ENCODE measurements around the gene RNF126.
"Not testable (repeated sequence)": the region's sequence is repeated elsewhere in the genome, so short reads cannot be mapped to it uniquely, and the experiment has no call there.

Gene RNF126

DNA sequence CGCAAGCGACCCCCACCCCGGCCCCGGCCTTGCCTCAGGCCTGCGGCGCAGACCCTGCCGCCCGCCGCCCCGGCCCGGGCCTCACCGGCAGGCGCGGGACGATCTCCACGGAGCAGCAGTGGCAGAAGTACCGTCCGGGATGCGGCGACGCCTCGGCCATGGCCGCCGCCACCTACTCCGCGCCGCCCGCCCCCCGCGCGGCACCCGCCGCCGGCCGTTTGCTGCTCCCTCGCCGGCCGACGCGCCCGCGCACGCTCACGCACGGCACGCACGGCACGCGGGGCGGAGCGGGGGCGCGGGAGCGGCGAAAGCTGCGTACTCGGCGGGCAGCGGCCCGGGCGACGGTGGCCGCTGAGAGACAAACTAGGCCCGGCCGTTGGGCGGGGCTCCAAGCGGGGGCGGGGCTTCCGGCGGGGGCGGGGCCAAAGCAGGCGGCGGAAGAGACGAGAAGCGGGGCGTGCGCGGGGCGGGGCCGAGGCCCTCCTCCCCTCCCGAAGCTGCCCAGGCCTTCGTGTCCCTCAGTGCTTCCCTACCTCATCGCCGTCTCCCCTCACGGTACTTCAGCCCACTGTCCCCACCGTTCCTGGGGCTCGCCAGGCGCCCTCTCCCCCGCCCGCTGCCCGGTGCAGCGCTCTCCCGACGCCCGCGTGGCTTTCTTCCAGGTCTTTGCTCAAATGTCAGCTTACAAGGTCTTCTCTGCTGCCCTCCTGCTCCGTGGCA, at the start of gene RNF126:
RNF126 (minus strand) TSS at position 253 of the 720 bp plus-strand sequence; CDS start at position 160, 93 bp downstream.
- peak; percentile 60 for TF ChIP-seq POLR2A (IDR thresholded peaks at IDR 0.05; ENCODE audit: low read length)
- TF ChIP-seq GATA1 (IDR thresholded peaks at IDR 0.05; ENCODE audit: low read depth, low read length): no peak
- peak; percentile 95 to 97 for DNase-seq

GRCh38 chr19:711254-711653, 48.2 kb upstream of the RNF126 start:
- no peak for TF ChIP-seq POLR2A (IDR thresholded peaks at IDR 0.05; ENCODE audit: low read length)
- no peak for TF ChIP-seq GATA1 (IDR thresholded peaks at IDR 0.05; ENCODE audit: low read depth, low read length)
- no peak for DNase-seq

DNA sequence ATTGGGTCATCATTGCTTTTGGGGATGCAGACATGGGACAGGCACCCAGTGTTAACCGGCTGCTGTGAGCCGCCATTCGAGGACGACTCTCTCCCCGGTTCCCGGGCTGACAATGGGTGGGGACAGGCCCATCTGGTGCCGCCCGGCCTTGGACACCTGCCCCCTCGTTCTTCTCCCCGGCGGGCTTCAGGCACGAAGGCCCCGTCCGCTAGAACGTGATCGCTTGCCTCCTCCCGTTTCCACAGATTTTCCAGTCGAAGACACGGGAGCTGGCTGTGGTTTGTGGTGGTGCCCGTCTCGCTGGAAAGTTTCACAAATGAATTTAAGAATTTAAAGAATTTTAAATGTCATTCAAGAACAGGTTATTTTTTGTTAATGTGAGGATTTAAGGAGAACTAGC, 47.8 kb upstream of the RNF126 start:
- no peak for TF ChIP-seq GATA1 (IDR thresholded peaks at IDR 0.05; ENCODE audit: low read depth, low read length)
- no peak for TF ChIP-seq POLR2A (IDR thresholded peaks at IDR 0.05; ENCODE audit: low read length)
- no peak for DNase-seq

- DNase-seq: no peak
- no peak for TF ChIP-seq GATA1 (IDR thresholded peaks at IDR 0.05; ENCODE audit: low read depth, low read length)
- no peak for TF ChIP-seq POLR2A (IDR thresholded peaks at IDR 0.05; ENCODE audit: low read length)
Measured at GRCh38 chr19:709965-710571, 47.1 kb upstream of the RNF126 start.

DNA sequence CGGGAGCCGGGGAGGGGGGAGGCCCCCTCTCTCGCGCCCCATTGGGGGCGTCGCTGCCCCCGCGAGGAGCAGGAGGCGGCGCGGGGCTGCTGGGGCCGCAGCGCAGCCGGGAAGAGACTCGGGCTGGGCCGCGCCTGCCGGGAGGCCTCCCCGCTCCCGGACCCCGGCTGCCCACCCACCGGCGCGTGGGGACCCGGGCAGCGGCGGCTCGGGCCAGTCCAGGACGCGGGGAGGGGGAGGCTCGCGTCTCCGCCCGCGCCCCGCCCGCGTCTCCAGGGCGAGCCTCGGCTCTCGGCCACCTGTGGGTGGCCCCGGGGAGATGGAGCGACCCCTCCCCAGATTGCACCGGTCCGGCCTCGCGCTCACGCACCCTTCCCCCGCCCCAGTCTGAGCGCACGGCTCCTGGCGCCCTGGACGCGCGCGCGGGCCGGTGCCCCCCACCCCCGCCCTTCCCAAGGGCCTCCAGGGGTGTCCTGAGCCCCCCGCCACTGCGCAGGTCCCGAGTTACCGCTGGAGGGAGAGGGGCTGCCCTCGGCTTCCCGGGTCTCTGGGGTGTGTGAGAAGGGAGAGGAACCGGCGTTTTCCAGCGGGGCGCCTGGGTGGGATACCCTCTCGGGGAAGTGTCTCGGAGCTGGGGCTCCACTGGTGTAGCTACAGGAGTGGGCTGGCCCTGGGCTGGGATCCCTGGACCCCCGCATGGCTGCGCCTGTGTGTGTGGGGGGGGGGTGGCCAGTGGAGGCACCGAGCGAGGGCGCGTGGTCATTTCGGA, 46.4 kb upstream of the RNF126 start:
- DNase-seq: no peak
- no peak for TF ChIP-seq POLR2A (IDR thresholded peaks at IDR 0.05; ENCODE audit: low read length)
- no peak for TF ChIP-seq GATA1 (IDR thresholded peaks at IDR 0.05; ENCODE audit: low read depth, low read length)

DNA sequence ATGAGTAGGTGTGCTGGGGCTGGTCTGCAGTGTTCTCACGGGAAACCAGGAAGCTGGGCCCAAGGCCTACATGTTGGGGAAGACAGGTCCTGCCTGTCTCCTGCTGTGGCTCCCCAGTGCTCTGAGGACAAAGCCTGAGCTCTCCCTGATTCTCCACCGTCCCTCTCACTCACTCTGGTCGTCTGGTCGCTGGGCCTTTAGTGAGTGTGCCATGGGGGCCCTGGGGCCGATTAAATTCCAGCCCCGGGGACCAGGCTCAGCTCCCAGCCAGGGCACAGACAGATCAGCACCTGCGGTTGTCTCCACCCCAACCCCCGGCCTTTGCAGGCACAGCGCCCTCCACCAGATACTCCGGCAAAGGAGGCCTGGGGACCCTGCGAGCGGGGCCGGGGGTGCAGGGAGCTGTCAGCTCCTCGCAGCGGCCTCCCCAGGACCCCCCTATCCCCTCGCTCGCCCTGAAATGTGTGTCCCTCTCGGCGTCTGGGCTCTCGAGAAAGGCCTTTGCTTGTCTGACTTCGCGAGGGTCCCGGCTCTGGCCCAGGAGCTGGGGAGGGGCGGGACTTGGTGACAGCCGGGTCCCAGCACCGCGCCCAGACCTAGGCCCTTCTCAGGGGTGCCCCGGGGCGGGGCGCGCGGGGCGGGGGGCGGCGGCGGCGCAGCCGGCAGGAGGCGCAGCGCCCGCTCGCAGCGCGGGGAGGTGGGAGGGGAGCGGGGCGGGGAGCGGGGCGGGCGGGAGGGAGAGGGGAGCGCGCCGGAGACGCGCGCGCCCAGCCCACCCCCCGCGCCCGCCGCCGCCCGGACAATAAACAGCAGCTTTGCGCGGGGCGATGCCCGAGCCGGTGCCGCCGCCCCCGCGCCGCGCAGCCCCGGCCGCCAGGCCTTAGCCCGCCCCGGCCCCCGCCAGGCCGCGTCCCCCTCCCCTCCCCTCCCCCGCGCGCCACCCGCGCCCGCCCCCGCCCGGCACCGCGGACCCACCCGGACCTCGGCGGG, 45.4 kb upstream of the RNF126 start, which contains the start of gene PALM:
PALM (plus strand) TSS at position 782 of the 990 bp plus-strand sequence. CDS start 212 bp downstream, outside the sequence.
- no peak for DNase-seq
- no peak for TF ChIP-seq GATA1 (IDR thresholded peaks at IDR 0.05; ENCODE audit: low read depth, low read length)
- TF ChIP-seq POLR2A (IDR thresholded peaks at IDR 0.05; ENCODE audit: low read length): no peak

DNA sequence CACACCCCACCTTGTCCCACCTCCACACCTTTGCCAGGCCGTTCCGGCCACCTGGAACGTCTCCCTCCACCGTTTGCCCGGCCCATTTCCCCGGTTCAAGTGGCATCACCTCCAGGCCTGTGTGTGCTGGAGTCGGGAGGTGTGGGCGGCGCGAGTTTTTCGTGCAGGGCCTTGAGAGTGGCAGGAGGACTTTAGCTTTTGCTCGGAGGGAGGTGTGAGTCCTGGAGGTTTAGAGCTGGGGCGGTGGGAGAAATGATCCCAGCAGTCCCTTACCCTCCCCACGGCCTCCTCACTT, 41.4 kb upstream of the RNF126 start:
- no peak for TF ChIP-seq GATA1 (IDR thresholded peaks at IDR 0.05; ENCODE audit: low read depth, low read length)
- no peak for TF ChIP-seq POLR2A (IDR thresholded peaks at IDR 0.05; ENCODE audit: low read length)
- no peak for DNase-seq

GRCh38 chr19:703651-704446, 40.8 kb upstream of the RNF126 start:
- DNase-seq: peak; percentile 84 to 87
- TF ChIP-seq GATA1 (IDR thresholded peaks at IDR 0.05; ENCODE audit: low read depth, low read length) (no peak), POLR2A (IDR thresholded peaks at IDR 0.05; ENCODE audit: low read length) (no peak)

DNA sequence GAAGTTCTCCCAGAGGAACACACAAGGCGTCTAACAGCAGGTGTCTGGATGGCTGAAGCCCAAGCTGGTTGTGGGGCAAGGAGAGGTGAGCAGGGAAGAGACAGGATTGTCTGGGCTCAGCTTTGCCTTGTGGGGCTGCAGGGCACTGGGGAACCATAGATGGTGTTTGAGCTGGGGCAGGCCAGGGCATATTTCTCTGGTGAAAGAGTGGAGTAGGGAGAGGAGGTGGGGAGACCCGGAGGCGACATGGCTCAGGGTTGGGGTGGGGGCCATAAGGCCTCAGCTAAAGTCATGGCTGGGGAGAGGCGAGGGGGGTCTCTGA, 40.3 kb upstream of the RNF126 start:
- no peak for DNase-seq
- TF ChIP-seq POLR2A (IDR thresholded peaks at IDR 0.05; ENCODE audit: low read length) (no peak), GATA1 (IDR thresholded peaks at IDR 0.05; ENCODE audit: low read depth, low read length) (no peak)

- not testable (repeated sequence) for DNase-seq
Measured at GRCh38 chr19:702847-703246, 39.8 kb upstream of the RNF126 start.

GRCh38 chr19:699885-700284, 36.9 kb upstream of the RNF126 start:
- not testable (repeated sequence) for DNase-seq

DNA sequence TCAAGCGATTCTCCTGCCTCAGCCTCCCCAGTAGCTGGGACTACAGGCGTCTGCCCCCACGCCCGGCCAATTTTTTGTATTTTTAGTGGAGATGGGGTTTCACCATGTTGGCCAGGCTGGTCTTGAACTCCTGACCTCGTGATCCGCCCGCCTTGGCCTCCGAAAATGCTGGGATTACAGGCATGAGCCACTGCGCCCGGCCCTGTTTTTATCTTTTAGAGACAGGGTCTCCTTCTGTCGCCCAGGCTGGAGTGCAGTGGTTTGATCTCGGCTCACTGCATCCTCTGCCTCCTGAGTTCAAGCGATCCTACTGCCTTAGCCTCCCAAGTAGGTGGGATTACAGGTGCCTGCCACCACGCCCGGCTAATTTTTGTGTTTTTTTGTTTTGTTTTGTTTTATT, 35.5 kb upstream of the RNF126 start:
- not testable (repeated sequence) for DNase-seq

DNA sequence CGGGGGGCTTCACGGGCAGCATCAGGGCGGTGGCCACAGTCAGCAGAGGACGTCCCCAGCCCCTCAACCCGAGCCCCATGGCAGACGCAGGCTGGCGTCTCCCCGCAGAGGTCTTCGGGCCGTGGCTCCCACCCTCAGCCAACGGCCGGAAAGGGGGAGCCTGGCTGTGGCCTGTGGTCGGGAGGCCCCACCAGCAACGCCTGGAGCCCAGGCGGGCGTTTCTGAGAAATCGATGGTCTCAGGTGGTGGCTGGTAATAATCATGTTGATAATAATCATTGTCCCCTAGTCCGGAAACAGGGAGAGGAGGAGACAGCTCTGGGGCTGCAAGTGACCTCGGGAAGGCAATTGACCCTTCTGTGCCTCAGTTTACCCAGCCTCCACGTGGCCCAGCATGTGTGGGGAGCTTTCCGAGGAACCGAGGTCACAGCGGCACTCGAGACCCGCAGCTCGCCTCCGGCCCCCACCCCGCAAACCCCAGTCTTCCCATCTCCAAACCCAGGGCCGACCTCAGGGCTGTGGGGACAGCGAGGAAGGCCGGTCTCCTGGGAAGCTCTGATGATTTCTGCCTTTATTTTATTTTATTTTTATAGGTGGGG, 32.4 kb upstream of the RNF126 start, which contains the start of gene PRSS57:
PRSS57 (minus strand) TSS at position 101 of the 598 bp plus-strand sequence; CDS start at position 79, 22 bp downstream.
- no peak for TF ChIP-seq GATA1 (IDR thresholded peaks at IDR 0.05; ENCODE audit: low read depth, low read length)
- TF ChIP-seq POLR2A (IDR thresholded peaks at IDR 0.05; ENCODE audit: low read length): no peak
- DNase-seq: no peak
